OCI-M2 (cell line): Measurements from ENCODE around the gene ALAS2.
"Not testable (repeated sequence)": the region's sequence is repeated elsewhere in the genome, so short reads cannot be mapped to it uniquely, and the experiment has no call there.

ENCODE experiments used
- DNase-seq: peaks from one replicate; lab custom pipeline; 2025; ENCODE audit not compliant: unreplicated experiment; lab: John Stamatoyannopoulos, UW

The ALAS2 gene

GRCh38 chrX:55006827-55007621, 23.8 kb downstream of the ALAS2 start:
- no peak for DNase-seq

- DNase-seq, result no peak
Measured at GRCh38 chrX:55005256-55005655, 25.5 kb downstream of the ALAS2 start.

- DNase-seq, result no peak
Measured at GRCh38 chrX:55004231-55004630, 26.5 kb downstream of the ALAS2 start.

GRCh38 chrX:54999717-55000598, 30.8 kb downstream of the ALAS2 start, which contains the start of gene APEX2:
APEX2 (plus strand) TSS chrX:55000363; CDS start chrX:55000423, 60 bp downstream.
- DNase-seq, result peak; percentile 98

GRCh38 chrX:54995621-54996020, 35.2 kb downstream of the ALAS2 start:
- no peak for DNase-seq

GRCh38 chrX:54994668-54995351, 36.0 kb downstream of the ALAS2 start:
- no peak for DNase-seq

GRCh38 chrX:54994099-54994498, 36.7 kb downstream of the ALAS2 start, which contains the start of gene PFKFB1:
PFKFB1 (minus strand) TSS chrX:54994188; CDS start chrX:54994007, 181 bp downstream.
- no peak for DNase-seq

- DNase-seq, result no peak
Measured at GRCh38 chrX:54992911-54993622, 37.7 kb downstream of the ALAS2 start.

- no peak for DNase-seq
Measured at GRCh38 chrX:54991706-54992105, 39.1 kb downstream of the ALAS2 start.

GRCh38 chrX:54983306-54983705, 47.5 kb downstream of the ALAS2 start:
- not testable (repeated sequence) for DNase-seq

- no peak for DNase-seq
Measured at GRCh38 chrX:54980334-54980733, 50.4 kb downstream of the ALAS2 start.

GRCh38 chrX:54979432-54979831, 51.3 kb downstream of the ALAS2 start:
- no peak for DNase-seq

GRCh38 chrX:54978448-54978847, 52.3 kb downstream of the ALAS2 start:
- DNase-seq, result no peak

- no peak for DNase-seq
Measured at GRCh38 chrX:54977387-54977786, 53.4 kb downstream of the ALAS2 start.

- no peak for DNase-seq
Measured at GRCh38 chrX:54964766-54965497, 65.8 kb downstream of the ALAS2 start.

- DNase-seq, result no peak
Measured at GRCh38 chrX:54961750-54962149, 69.0 kb downstream of the ALAS2 start.
